LNCAP (cell line): Measurements from ENCODE around the gene E2F8.

Experiments used
- CTCF ChIP-seq: fragments of 450-650 bp; IDR thresholded peaks from 2 replicates; pipeline ENCODE4 v1.5.1; 2017; ENCODE audit warnings: mild to moderate bottlenecking

E2F8 gene, protein sequence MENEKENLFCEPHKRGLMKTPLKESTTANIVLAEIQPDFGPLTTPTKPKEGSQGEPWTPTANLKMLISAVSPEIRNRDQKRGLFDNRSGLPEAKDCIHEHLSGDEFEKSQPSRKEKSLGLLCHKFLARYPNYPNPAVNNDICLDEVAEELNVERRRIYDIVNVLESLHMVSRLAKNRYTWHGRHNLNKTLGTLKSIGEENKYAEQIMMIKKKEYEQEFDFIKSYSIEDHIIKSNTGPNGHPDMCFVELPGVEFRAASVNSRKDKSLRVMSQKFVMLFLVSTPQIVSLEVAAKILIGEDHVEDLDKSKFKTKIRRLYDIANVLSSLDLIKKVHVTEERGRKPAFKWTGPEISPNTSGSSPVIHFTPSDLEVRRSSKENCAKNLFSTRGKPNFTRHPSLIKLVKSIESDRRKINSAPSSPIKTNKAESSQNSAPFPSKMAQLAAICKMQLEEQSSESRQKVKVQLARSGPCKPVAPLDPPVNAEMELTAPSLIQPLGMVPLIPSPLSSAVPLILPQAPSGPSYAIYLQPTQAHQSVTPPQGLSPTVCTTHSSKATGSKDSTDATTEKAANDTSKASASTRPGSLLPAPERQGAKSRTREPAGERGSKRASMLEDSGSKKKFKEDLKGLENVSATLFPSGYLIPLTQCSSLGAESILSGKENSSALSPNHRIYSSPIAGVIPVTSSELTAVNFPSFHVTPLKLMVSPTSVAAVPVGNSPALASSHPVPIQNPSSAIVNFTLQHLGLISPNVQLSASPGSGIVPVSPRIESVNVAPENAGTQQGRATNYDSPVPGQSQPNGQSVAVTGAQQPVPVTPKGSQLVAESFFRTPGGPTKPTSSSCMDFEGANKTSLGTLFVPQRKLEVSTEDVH

DNA sequence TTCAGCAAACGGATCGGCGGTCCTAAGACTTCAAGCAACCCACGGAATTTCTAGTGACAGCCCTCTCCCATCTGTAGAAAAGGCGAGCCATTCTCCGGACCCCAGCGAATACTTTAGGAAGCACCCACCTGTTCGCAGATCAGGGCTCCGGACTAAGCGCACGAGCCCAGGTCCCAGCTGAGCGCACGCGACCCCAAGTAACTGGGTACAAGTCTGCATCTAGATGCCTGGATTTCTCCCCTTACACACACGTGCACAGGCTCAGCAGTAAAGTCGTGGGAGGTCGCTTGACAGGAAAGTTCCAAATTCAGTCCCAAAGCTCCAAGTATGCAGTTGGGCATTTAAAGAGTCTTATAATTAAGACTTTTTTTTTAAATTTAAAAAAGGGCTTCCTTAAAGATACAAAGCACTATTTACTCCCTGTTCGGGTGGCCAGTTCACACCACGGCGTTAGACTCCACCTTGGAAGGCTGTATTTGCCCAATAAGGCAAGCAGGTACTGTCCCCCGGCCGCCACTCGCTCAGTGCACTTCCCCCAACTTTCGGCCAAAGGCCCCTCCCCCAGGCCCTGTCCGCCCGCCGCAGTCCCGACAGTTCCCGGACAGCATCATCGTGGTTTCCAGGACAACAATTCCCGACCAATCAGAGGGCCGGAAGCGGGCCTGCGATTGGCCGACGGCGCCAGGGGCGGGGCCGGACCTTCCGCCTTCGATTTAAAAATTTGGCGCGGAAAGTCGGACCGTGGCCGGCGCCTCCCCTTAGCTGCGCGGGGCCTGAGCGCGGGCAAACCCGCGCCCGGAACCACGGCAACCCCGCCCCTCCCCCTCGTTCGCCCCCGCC is at the start of gene E2F8:
Gene E2F8, minus strand, starts transcription at position 526 of the 840 bp plus-strand sequence. CDS start 824 bp downstream, outside the sequence.
- TF ChIP-seq CTCF, result no peak

- TF ChIP-seq CTCF, result no peak
Observed at GRCh38 chr11:19290356-19290755, 49.6 kb upstream of the E2F8 start.

DNA sequence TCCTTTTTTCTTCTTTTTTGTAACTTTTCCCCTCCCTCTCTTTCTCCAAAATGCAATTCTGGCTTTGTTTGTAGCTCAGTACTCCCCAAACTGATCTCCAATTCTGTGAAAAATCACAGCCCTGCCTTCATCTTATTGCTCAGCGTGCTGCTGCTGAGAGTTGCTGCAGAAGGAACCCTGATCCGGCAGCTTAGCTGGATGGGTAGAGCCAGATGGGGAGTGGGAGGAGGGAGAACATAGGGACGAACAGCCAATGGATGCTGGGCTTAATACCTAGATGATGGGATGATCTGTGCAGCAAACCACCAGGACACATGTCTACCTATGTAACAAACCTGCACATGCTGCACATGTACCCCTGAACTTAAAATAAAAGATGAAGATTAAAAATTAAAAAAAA is 47.5 kb upstream of the E2F8 start:
- TF ChIP-seq CTCF, result no peak

GRCh38 chr11:19286411-19286810 is 45.7 kb upstream of the E2F8 start:
- TF ChIP-seq CTCF, result no peak

- no peak for TF ChIP-seq CTCF
Observed at GRCh38 chr11:19284881-19285280, 44.1 kb upstream of the E2F8 start.

- TF ChIP-seq CTCF, result no peak
Observed at GRCh38 chr11:19283991-19284390, 43.2 kb upstream of the E2F8 start.

GRCh38 chr11:19281555-19281954 is 40.8 kb upstream of the E2F8 start:
- TF ChIP-seq CTCF, result no peak
